HCEC 1CT (cell line): ENCODE results near the gene RAB35.
"Not testable (repeated sequence)": the region's sequence is repeated elsewhere in the genome, so short reads cannot be mapped to it uniquely, and the experiment has no call there.

Source experiments
- DNase-seq: peaks from one replicate; pipeline ENCODE4 v3.0.0-alpha.2; 2017

The RAB35 gene

DNA sequence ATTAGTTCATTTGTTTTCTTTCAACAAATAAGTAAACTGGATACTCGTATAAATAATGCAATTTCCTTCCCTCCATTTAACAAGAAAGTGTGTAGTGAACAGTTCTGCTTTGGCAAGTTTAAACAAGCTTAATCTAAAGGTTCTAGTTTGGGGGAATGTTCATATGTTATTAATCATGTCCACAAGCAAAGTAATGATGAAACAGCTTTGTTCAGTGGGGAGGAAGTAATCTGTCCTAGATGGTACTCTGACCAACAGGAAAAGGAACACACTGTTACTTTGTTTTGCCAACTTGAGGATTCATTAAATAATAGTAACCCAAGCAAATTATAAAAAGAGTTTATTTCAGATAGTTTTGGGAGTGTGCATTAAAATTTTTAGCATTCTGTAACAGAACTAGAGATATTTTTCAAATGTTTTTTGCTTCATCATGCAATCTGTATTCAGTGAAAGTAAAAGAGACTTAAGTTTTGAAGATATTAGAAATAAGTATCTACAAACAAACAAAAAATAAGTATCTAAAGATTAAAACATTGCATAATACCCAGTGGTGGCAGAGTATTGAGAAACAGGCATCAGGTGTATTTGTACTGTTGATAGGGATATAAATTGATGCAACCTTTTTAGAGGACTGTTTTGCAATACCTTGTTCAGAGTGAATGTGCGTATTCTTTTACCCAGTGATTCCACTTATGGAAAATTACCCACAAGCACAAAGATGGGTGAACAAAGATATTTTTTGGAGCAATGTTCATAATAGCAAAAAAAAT, 61.1 kb downstream of the RAB35 start:
- DNase-seq: no peak

DNA sequence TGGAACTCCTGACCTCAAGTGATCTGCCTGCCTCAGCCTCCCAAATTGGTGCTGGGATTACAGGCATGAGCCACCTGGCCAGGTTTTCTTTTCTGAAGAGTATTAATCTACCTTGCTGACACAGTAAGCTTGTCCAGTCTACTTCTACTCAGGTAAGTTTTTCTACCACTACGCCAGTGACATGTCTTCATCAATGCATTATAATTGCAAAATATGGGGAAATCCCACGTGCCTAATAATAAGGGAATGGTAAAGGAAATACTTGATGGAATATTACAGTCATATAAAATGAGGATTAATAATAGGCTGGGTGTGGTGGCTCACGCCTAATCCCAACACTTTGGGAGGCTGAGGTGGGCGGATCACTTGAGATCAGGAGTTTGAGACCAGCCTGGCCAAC, 62.3 kb downstream of the RAB35 start:
- DNase-seq: no peak

DNA sequence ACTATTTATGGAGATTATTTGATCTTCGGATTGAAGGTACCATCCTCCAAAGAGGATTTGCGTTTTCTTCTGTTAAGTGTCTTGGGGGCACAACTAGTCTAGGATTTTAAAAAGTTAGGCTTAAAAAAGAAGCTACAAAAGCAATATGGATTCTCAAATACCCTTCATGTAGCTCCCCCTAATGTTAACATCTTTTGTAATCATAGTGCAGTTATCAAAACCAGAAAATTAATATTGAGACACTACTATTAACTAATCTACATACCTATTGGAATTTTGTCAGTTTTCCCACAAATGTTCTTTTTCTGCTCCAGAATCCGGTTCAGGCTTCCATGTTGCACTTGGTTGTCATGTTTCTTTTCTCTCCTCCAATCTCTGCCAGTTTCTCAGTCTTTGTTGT, 65.0 kb downstream of the RAB35 start:
- DNase-seq: no peak

DNA sequence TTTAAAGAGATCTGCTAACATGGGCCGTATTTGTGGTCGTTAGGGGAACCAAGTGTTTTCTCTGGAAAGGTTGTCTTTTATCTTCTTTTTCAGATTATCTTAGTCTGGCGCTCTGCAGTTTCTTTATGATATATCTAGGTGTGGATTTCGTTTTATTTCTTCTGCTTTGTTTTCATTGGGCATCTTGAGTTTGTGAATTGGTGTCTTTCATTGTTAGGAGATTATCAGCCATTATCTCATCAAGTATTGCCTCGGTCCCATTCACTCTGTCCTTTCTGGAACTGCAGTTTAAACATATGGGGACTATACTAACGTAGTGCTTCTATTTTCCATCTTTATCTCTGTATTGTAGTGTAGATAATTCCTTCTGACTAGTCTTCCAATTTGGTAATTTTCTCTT, 67.1 kb downstream of the RAB35 start:
- DNase-seq: no peak

DNA sequence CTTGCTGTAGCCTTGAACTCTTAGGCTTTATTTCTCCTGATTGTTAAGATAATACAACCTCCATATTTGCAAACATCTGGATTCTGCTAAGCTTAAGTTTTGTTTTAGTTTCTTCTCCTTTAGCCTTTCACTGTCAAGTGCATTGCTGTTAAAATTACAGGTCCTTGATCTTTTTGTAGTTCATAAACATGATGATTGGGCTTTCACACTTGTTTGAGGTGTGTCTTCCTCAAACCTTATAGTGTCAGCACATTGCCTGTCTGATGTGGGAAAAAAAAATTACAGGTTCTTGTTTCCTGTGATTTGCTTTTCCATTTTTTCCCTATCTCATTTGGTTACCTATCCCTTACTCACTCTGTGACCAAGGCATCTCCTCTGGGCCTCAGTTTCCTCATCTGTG, 68.3 kb downstream of the RAB35 start:
- DNase-seq: no peak

DNA sequence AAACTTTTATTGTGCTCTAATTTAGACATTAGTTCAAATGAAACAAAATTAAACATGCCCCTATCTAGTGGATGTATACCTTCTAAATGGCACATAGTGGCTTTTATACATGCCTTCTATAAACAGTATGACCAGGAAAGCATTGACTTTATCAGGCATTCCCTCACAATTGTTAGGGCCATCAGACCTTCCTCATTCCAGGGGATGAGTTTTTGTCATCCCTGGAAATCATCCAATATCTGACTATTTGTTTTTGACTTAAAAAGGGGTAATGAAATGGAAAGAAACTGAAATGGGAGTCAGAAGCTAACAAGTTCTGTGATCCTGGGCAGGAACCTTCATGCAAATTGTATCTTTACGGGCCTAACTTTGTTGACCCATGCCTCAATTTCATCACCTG, 69.5 kb downstream of the RAB35 start:
- DNase-seq: no peak

DNA sequence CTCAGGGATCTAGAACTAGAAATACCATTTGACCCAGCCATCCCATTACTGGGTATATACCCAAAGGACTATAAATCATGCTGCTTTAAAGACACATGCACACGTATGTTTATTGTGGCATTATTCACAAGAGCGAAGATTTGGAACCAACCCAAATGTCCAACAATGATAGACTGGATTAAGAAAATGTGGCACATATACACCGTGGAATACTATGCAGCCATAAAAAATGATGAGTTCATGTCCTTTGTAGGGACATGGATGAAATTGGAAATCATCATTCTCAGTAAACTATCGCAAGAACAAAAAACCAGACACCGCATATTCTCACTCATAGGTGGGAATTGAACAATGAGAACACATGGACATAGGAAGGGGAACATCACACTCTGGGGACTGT, 71.2 kb downstream of the RAB35 start:
- not testable (repeated sequence) for DNase-seq
